ENCODE measurements around the gene ATP6V1B1. TPM values are rescaled to one million over a fixed set of nuclear protein-coding genes. Genes with fewer than 3 reads are reported as not detected.

Gene ATP6V1B1
- total and polyA plus RNA-seq, 2 of the 13 experiments (the other 11 are each of a cell fraction or from before 2014, with no cell fraction given), result 0.58 to 1.6 TPM

DNA sequence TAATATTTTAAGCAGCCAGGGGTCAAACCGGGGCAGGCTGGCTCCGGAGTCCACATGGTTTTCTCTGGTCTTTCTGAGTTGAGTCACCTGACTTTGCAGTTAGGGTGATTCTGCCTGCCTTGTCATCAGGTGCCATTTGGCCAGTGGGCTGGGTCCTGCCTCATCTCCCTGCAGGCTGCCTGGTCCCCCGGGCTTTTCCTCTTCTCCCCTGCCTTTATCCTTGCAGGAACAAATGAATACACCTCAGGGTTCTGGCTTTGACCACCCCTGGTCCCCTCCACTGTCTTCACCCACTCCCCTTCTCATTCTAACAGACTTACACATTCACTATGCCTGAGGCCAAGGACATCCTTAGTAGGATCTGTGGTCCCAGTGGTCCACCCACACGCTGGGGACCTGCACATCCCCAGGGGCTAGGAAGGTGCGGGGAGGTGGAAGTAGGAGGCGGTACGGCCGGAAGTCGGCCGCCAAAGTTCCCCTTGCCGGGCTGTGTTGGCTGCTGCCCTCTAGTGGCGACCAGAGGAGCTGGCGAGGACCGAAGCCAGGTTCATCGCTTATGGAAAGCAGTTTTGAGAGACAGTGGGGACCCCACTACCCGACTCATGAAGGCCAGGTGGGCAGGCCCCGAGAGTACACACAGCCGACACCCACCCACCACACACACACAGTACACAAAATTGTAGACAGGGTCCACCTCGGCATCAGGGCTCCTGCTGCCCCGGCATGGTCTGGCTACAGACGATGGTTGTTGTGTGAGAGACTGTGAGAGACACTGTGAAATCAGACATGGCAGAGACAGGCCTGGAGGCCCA is 65.3 kb downstream of the ATP6V1B1 start (continued):
- TF ChIP-seq ZNF609 (CRISPR knock-in tag; IDR thresholded peaks at IDR 0.05; ENCODE audit: borderline replicate concordance) (no peak), ZNF710 (CRISPR knock-in tag; IDR thresholded peaks at IDR 0.05; ENCODE audit: borderline replicate concordance) (peak; percentile 84; the same call in 1 of the 2 replicates), STAT5B (CRISPR knock-in tag; IDR thresholded peaks at IDR 0.05) (no peak), ZBTB7B (CRISPR knock-in tag; IDR thresholded peaks at IDR 0.05) (peak; percentile 89), ZBTB46 (CRISPR knock-in tag; IDR thresholded peaks at IDR 0.05; ENCODE audit: borderline replicate concordance) (no peak), MIER3 (CRISPR knock-in tag; IDR thresholded peaks at IDR 0.05; ENCODE audit: borderline replicate concordance) (peak; percentile 52; the same call in 1 of the 2 replicates), ONECUT2 (CRISPR knock-in tag; IDR thresholded peaks at IDR 0.05) (0 out of 2 replicates have a peak, but pooled peaks have one; percentile 27), ZNF891 (CRISPR knock-in tag; IDR thresholded peaks at IDR 0.05) (peak; percentile 69), TOPORS (CRISPR knock-in tag; IDR thresholded peaks at IDR 0.05) (peak; percentile 79), PPARG (CRISPR knock-in tag; conservative IDR thresholded peaks at IDR 0.05) (0 out of 2 replicates have a peak, but pooled peaks have one; percentile 28), SALL2 (CRISPR knock-in tag; IDR thresholded peaks at IDR 0.05) (peak; percentile 80; the same call in 1 of the 2 replicates)
- TF ChIP-seq, protein P1, sequence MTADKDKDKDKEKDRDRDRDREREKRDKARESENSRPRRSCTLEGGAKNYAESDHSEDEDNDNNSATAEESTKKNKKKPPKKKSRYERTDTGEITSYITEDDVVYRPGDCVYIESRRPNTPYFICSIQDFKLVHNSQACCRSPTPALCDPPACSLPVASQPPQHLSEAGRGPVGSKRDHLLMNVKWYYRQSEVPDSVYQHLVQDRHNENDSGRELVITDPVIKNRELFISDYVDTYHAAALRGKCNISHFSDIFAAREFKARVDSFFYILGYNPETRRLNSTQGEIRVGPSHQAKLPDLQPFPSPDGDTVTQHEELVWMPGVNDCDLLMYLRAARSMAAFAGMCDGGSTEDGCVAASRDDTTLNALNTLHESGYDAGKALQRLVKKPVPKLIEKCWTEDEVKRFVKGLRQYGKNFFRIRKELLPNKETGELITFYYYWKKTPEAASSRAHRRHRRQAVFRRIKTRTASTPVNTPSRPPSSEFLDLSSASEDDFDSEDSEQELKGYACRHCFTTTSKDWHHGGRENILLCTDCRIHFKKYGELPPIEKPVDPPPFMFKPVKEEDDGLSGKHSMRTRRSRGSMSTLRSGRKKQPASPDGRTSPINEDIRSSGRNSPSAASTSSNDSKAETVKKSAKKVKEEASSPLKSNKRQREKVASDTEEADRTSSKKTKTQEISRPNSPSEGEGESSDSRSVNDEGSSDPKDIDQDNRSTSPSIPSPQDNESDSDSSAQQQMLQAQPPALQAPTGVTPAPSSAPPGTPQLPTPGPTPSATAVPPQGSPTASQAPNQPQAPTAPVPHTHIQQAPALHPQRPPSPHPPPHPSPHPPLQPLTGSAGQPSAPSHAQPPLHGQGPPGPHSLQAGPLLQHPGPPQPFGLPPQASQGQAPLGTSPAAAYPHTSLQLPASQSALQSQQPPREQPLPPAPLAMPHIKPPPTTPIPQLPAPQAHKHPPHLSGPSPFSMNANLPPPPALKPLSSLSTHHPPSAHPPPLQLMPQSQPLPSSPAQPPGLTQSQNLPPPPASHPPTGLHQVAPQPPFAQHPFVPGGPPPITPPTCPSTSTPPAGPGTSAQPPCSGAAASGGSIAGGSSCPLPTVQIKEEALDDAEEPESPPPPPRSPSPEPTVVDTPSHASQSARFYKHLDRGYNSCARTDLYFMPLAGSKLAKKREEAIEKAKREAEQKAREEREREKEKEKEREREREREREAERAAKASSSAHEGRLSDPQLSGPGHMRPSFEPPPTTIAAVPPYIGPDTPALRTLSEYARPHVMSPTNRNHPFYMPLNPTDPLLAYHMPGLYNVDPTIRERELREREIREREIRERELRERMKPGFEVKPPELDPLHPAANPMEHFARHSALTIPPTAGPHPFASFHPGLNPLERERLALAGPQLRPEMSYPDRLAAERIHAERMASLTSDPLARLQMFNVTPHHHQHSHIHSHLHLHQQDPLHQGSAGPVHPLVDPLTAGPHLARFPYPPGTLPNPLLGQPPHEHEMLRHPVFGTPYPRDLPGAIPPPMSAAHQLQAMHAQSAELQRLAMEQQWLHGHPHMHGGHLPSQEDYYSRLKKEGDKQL (CRISPR knock-in tag; IDR thresholded peaks at IDR 0.05; ENCODE audit: low read depth), result no peak; the same call in 1 of the 2 replicates
- TF ChIP-seq, protein P2, sequence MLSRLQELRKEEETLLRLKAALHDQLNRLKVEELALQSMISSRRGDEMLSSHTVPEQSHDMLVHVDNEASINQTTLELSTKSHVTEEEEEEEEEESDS (CRISPR knock-in tag; IDR thresholded peaks at IDR 0.05; ENCODE audit: borderline replicate concordance), result peak; percentile 76; the same call in 1 of the 2 replicates

Measured in HepG2 (cell line).